RPMI8226 (cell line): Measurements from ENCODE around the gene LSS.

Source experiments
- DNase-seq: peaks from one replicate; pipeline ENCODE4 v3.0.0-alpha.2; 2015

The LSS gene

GRCh38 chr21:46218906-46219590, 9.5 kb downstream of the LSS start:
- no peak for DNase-seq

GRCh38 chr21:46217511-46218196, 10.9 kb downstream of the LSS start:
- DNase-seq = no peak

- DNase-seq = no peak
Observed at GRCh38 chr21:46216132-46216747, 12.3 kb downstream of the LSS start.

- DNase-seq = no peak
Observed at GRCh38 chr21:46215436-46216131, 13.0 kb downstream of the LSS start.

- no peak for DNase-seq
Observed at GRCh38 chr21:46214478-46215340, 13.9 kb downstream of the LSS start.

GRCh38 chr21:46213620-46214286, 14.8 kb downstream of the LSS start:
- DNase-seq = no peak

- no peak for DNase-seq
Observed at GRCh38 chr21:46212721-46213484, 15.7 kb downstream of the LSS start.

- DNase-seq = no peak
Observed at GRCh38 chr21:46211786-46212720, 16.5 kb downstream of the LSS start.

- DNase-seq = no peak
Observed at GRCh38 chr21:46211376-46211775, 17.2 kb downstream of the LSS start.

- no peak for DNase-seq
Observed at GRCh38 chr21:46210378-46211136, 18.0 kb downstream of the LSS start.

- no peak for DNase-seq
Observed at GRCh38 chr21:46208761-46209721, 19.5 kb downstream of the LSS start.

GRCh38 chr21:46207920-46208591, 20.5 kb downstream of the LSS start:
- DNase-seq = no peak

- no peak for DNase-seq
Observed at GRCh38 chr21:46207006-46207919, 21.3 kb downstream of the LSS start.

- DNase-seq = no peak
Observed at GRCh38 chr21:46206163-46207005, 22.2 kb downstream of the LSS start.

GRCh38 chr21:46205766-46206162, 22.8 kb downstream of the LSS start:
- DNase-seq = no peak
